ENCODE data around the gene CALML4. TPM values are rescaled to one million over a fixed set of nuclear protein-coding genes. Genes with fewer than 3 reads are reported as not detected.
A peak's percentile ranks its signal among the peaks of the same experiment; 100 is the strongest.

The CALML4 gene
- total and polyA plus RNA-seq, 2 experiments from 2014 or later = 13.4 to 16.2 TPM

- peaks cover 15% of the 10 kb centered on the region for H3F3A ChIP-seq (replicated peaks; ENCODE audit: low read depth)
- Mint-ChIP-seq H3K36me3 (ENCODE audit: low read depth) (peaks cover 10% of the 10 kb centered on the region), H3K4me3 (no peak overlapping the region; the same call in 2 of the 3 replicates), H3K9me3 (no peaks in the 10 kb centered on the region), H3K4me1 (peaks cover 52% of the 10 kb centered on the region), H3K27ac (peak overlapping the region; percentile 80; the same call in 1 of the 2 replicates), H3K27me3 (ENCODE audit: insufficient read depth, low read depth, poor library complexity) (peaks cover 27% of the 10 kb centered on the region)
- ATAC-seq (no peak), DNase-seq (ENCODE audit: low spot score) (no peak)
- H3K9me2 ChIP-seq (ENCODE audit: insufficient read depth) = no peaks in the 10 kb centered on the region
- TF ChIP-seq STAT1 (IDR thresholded peaks at IDR 0.05; ENCODE audit: unreplicated experiment) (no peak), JUNB (IDR thresholded peaks at IDR 0.05; ENCODE audit: unreplicated experiment) (no peak), REST (IDR thresholded peaks at IDR 0.05; ENCODE audit: unreplicated experiment) (no peak), NANOG (IDR thresholded peaks at IDR 0.05; ENCODE audit: borderline replicate concordance) (no peak), EZH2phosphoT487 (IDR thresholded peaks at IDR 0.05; ENCODE audit: unreplicated experiment) (no peak), CTCF (conservative IDR thresholded peaks at IDR 0.05; ENCODE audit: low read depth in 2 of 2) (no peak), ZNF331 (CRISPR knock-in tag; IDR thresholded peaks at IDR 0.05; ENCODE audit: low read depth) (no peak), ZNF462 (CRISPR knock-in tag; IDR thresholded peaks at IDR 0.05) (no peak), ETS1 (IDR thresholded peaks at IDR 0.05) (no peak)
- 0 out of 2 replicates have a peak overlapping the region, but pooled peaks have one; percentile 59 for H3K27ac ChIP-seq (ENCODE audit: low read depth)
- peaks cover 28% of the 10 kb centered on the region for H3K4me1 ChIP-seq (ENCODE audit: insufficient read depth)
- H4K20me1 ChIP-seq (replicated peaks; ENCODE audit: insufficient read depth) = peaks cover 17% of the 10 kb centered on the region; the same call in 1 of the 2 replicates
- no peak overlapping the region for H3K4me2 ChIP-seq
- H3K27me3 ChIP-seq (ENCODE audit: insufficient read depth) = no peaks in the 10 kb centered on the region
- no peak overlapping the region for H2AFZ ChIP-seq
- H3K36me3 ChIP-seq (ENCODE audit: insufficient read depth) = no peaks in the 10 kb centered on the region
- H3K79me2 ChIP-seq (replicated peaks; ENCODE audit: insufficient read depth) = peaks cover 23% of the 10 kb centered on the region
- H3K4me3 ChIP-seq = no peak overlapping the region
These were observed 4.7 kb upstream of the CALML4 start for GRCh38 chr15:68209735-68210408.
